A549 (cell line): Measurements from ENCODE around the gene BDNF.

ENCODE experiments used
- CBX2 ChIP-seq: fragments of 200-600 bp; sonication (generic); IDR thresholded peaks from 2 replicates; pipeline ENCODE4 v1.6.1; 2016; ENCODE audit warnings: low read depth, mild to moderate bottlenecking, borderline replicate concordance
- EP300 ChIP-seq, 2 experiments: fragments of >200 bp; sonication (Bioruptor Twin); formaldehyde crosslinking; IDR thresholded peaks; 2 replicates in 1 of 2; 3 replicates in 1 of 2; pipeline ENCODE4 v1.6.1; 2016 to 2017
- FOXS1 ChIP-seq: fragments of 250-450 bp; sonication (Bioruptor Pico); IDR thresholded peaks from 2 replicates; pipeline ENCODE4 v1.5.0; 2020; ENCODE audit warnings: mild to moderate bottlenecking, moderate library complexity
- HDAC2 ChIP-seq: fragments of 200-600 bp; sonication (generic); IDR thresholded peaks from 2 replicates; pipeline ENCODE4 v1.6.1; 2016
- HOXA7 ChIP-seq: fragments of 250-450 bp; sonication (Bioruptor Pico); IDR thresholded peaks from 2 replicates; pipeline ENCODE4 v1.5.0; 2020; ENCODE audit warnings: mild to moderate bottlenecking, moderate library complexity
- JUN ChIP-seq, 2 experiments: fragments of >200 bp; sonication (Bioruptor Twin); formaldehyde crosslinking; IDR thresholded peaks; 2 replicates in 1 of 2; 3 replicates in 1 of 2; pipeline ENCODE4 v1.6.1; 2016 to 2017
- MAX ChIP-seq: IDR thresholded peaks from 2 replicates; pipeline ENCODE4 v1.6.1; 2012
- POLR2A ChIP-seq: IDR thresholded peaks from 2 replicates; pipeline ENCODE4 v1.6.1; 2012; ENCODE audit warnings: mild to moderate bottlenecking, low read length
- SMC3 ChIP-seq: fragments of >200 bp; sonication (Bioruptor Twin); formaldehyde crosslinking; IDR thresholded peaks from 3 replicates; pipeline ENCODE4 v1.6.1; 2018; ENCODE audit warnings: inconsistent platforms
- TF ChIP-seq, protein P1 (sequence below): fragments of >200 bp; sonication (Bioruptor Twin); formaldehyde crosslinking; IDR thresholded peaks from 3 replicates; pipeline ENCODE4 v1.5.1; 2016

DNA sequence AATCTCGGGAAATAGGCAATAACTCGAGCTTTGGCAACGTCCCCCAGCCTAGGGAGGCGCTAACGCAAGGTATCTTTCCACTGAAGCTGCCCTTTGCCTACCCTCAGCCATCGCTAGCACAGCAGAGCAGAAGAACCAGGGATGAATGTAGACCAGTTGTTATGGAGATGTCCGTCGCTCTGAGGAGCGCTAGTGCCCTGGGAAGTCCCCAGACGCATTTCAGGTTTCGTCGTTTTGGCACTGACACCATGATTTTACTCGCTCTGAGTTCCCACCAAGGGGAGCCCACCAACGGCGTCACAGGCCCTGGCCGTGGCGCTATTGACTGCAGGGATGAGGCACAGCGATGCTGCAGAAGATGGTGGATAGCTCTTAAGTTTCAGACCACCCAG is 22.7 kb upstream of the BDNF start:
- TF ChIP-seq FOXS1 (CRISPR knock-in tag) (no peak), HDAC2 (no peak), CBX2 (no peak), POLR2A (no peak), HOXA7 (CRISPR knock-in tag) (no peak), MAX (no peak), EP300 (IDR thresholded peaks at IDR 0.05) (no peak), JUN (IDR thresholded peaks at IDR 0.05) (no peak), SMC3 (no peak)
- TF ChIP-seq, protein P1, sequence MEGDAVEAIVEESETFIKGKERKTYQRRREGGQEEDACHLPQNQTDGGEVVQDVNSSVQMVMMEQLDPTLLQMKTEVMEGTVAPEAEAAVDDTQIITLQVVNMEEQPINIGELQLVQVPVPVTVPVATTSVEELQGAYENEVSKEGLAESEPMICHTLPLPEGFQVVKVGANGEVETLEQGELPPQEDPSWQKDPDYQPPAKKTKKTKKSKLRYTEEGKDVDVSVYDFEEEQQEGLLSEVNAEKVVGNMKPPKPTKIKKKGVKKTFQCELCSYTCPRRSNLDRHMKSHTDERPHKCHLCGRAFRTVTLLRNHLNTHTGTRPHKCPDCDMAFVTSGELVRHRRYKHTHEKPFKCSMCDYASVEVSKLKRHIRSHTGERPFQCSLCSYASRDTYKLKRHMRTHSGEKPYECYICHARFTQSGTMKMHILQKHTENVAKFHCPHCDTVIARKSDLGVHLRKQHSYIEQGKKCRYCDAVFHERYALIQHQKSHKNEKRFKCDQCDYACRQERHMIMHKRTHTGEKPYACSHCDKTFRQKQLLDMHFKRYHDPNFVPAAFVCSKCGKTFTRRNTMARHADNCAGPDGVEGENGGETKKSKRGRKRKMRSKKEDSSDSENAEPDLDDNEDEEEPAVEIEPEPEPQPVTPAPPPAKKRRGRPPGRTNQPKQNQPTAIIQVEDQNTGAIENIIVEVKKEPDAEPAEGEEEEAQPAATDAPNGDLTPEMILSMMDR = no peak
